IPS-11a (cell line): ENCODE measurements around the gene PACRG.

Source experiments
- H3K4me3 ChIP-seq: one replicate; pipeline ENCODE4 v1.5.1; 2013; ENCODE audit warnings: low read depth, low read length, control low read depth

Gene PACRG

DNA sequence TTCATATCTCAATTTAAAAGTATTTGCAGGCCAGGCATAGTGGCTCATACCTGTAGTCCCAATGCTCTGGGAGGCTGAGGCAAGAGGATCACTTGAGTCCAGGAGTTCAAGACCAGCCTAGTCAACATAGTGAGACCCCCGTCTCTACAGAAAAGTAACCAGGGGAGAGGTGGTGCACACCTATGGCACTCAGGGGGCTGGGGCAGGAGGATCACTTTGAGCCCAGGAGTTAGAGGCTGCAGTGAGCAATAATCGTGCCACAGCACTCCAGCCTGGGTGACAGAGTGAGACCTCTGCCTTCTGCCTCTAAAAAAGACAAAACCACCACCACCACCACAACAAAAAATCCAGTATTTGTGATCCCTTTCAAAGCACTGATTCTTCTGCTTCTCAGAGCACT, 501.3 kb downstream of the PACRG start:
- no peak overlapping the region for H3K4me3 ChIP-seq

DNA sequence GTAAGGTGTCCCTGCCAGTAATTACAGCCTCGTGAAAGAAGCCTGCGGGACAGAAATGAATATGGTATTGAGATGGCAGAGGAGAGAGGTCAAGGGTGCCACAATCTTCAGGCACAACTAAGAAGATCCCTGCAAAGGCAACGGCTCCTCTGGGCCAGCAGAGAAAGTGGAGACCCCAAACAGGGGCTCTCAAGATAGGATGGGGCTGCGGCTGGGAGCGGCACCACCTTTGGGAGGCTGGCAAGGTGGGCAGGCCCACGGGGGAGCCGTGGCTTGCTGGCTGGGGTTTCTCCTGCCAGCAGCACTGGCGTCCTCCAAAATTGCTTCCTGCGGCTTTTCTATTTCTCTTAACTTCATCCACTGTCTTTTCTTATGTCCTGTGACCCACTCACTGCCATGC, 503.1 kb downstream of the PACRG start:
- no peak overlapping the region for H3K4me3 ChIP-seq

DNA sequence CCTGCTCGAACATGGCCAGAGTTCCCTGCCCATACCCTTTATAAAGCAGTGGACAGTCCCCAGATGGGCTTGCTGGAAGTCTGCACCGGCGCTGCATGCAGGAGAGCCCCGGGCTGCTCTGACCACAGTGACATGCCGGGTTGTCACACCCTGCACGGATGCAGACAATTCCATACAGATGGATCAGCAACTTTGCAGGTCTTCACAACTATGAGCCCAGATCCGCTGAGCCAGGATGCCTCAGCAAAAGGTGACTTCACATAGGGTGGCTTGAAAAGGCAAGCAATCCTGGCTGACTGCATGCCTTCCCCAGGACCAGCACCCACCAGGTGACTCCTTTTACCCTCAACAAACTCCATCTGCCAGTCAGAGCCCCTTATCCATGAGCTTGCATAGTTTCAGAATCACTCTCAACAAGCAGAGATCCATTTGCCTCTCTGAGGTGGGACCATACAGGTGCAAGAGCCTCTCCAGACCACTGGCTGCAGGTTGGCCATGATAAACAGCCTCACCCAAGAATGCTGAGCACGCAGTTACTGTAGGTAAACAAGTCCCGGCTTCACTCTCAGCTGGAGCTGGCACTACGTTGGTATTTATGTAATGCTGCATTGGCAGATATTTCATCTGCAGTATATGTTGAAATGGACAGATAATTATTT, 503.7 kb downstream of the PACRG start:
- H3K4me3 ChIP-seq: no peak overlapping the region

DNA sequence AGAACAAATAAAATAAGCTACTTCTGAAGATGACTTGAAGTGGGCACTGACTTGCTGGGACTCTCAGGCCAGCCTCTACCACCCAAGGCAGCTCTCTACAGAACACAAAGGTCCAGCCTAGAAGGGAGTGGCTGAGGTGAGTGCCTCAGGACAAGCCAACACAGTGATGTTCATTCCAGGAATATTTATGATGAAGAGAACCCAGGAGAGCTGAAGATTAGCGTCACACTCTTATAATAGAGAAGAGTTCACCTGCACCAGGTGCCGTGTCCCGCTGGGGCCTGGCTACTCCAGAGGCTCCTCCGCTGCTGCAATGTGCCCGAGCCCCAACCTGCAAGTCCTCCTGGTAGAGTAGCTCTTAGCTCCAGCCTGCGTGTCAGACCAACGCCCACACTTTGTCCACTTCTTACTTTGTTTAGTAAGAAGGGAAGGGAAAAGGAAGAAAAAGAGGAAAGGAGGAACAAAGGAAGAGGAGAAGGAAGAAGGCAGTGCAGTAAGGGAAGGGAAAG, 504.3 kb downstream of the PACRG start:
- H3K4me3 ChIP-seq: no peak overlapping the region

DNA sequence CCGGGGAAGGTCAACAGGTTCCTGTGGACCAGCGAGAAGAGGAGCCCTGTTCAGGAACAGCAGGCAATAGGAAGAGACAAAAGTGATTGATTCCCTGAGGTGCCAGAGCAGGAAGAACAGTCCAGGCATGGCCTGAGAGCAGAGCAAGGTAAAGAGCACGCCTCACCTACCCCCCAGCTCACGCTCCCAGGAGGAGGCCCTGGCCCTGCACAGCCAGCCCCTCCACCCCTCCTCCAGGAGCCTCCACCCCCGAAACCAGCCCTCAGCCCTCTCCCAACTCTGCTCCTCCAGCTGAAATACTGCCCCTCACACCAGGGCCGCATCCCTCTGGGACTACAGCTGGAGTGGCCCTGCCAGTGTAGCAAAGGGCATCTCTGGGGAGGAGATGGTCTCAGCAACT, 504.9 kb downstream of the PACRG start:
- no peak overlapping the region for H3K4me3 ChIP-seq

DNA sequence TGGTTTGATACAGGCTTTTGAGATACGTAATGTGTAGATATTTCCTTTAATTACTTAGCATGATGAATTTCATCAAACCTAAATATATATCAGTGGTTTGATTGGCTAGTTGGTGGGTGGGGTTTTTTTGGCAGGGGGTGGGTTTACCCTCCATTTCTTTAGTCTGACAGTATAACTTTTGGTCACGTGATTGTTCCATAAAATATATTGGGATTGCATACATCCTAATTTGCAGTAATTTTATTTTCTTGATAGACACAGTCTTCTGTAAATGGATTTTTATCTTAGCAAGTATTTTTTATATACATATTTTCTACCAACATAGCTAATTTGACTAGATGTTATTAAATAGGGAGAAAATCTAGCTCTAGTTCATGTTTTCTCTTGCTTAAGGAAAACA, 509.3 kb downstream of the PACRG start:
- H3K4me3 ChIP-seq: no peak overlapping the region

DNA sequence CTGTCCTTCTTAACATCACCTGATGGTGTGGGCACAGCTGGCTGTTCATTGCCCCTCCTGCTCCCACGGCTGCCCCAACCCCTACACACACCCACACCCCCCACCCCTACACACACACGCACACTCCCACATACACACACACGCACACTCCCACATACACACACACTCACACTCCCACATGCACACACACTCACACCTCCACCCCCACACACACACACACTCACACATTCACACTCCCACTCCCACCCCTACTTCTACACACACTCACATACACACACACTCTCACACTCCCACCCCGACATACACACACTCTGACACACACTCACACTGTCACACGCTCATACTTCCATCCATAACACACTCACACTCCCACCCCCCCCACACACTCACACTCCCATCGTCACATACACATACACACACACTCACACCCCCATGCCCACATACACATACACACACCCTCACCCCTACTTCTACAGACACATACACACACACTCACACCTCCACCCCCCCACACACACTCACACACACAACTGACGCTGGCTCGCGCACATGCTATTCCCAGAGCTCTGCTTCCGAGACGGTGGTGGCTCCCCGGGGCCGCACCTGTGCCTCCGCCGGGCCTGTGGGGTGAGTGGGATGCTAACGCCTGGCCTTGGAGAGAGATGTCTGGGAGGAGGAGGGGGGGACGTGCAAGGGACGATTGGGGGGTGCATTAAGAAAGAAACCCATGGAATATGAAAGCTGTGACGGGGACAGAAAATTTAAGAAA, 512.0 kb downstream of the PACRG start:
- no peak overlapping the region for H3K4me3 ChIP-seq

DNA sequence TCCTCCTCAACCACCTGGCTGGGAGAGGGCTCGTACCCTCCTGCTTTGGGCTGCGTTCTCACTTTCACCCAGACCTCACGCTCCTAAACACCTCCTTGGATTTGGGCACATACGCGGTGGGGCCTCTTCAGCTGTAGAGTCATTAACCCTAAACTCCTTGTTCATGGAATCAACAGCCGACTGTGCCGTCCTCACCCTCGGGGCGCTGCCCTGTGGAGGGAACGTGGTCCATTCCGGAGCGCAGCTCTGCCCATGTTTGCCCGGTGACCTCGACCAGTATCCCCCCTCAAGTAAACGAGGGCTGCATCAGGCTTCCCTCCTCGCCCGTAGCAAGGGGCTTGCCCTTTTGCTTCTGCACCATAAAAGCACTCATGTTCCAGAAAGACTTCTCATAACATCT, 512.8 kb downstream of the PACRG start:
- no peak overlapping the region for H3K4me3 ChIP-seq

DNA sequence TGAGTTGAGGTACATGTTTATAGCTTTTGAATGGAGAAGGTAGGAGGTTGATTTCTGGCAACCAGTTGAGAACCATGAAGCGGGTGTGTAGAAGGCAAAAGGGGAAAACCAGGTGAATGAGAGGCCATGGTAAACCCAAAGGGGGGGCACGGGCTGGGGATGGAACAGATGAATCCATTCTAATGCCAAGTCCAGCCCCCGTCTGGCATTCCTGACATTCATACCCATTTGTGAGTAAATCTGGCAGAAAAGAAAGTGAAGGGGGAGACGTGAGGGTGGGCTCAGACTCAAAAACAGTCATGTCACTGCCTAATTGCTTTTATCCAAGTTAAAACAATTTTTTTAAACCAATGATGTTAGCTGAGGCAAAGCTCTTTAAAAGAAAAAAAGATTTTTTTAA, 513.9 kb downstream of the PACRG start:
- H3K4me3 ChIP-seq: no peak overlapping the region

DNA sequence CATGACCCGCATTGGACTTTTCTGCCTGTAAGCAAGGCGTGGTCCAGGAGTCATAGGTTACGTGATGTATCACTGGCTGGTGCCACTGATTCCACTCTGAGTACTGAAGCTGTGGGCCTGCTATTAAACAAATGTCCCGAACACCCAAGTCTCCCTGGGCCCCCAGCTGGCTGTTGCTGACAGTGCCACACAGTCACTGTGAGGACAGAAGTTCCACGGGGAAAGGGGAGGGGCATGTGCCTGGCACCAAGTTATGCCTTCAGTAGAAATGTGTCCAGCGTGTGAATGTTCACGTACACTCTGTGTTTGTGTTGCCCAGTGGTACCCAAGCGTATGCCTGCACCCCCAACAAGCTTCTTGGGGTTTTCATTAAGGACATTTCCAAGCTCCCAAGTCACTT, 515.3 kb downstream of the PACRG start:
- no peak overlapping the region for H3K4me3 ChIP-seq

DNA sequence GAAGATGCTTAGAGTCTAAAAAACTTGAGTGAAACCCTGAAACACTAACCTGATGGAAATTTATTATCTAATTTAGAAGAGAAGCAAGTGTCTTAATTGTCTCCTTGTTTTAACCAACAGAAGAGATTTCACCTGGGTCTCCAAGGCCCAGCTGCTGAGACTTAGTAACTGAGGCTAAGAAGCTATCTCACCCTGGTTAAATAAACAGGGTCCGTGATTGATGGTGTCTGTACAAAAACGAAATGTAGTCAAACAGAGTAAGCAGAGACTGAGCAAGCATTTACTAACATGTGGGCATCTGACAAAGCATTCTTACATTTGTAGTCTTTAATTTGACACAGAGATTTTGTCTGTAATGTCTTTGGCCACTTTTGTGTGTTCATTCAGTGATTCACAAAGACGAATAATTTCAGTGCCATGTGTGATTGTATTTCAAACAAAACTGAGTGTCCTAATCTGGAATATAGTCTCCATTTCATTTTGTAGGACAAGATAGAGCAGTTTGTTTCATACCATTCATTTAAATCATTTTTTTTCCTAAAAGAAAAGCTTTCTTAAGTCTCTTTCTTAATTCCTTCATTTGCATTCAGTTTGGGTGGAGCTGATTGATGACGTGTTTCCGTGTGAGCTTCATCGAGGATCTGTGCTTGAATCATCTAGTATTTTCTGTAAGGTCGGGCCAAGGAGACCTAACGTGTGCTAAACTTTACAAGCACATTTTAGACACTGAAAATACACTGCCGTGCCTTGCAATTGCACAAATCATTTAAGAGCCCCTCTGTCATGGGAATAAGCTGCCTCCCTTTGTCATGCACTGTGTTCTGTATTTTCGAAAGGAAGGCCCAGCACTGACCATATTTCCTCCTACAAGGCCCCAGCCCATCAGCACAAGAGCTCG, 516.2 kb downstream of the PACRG start:
- H3K4me3 ChIP-seq: no peak overlapping the region

DNA sequence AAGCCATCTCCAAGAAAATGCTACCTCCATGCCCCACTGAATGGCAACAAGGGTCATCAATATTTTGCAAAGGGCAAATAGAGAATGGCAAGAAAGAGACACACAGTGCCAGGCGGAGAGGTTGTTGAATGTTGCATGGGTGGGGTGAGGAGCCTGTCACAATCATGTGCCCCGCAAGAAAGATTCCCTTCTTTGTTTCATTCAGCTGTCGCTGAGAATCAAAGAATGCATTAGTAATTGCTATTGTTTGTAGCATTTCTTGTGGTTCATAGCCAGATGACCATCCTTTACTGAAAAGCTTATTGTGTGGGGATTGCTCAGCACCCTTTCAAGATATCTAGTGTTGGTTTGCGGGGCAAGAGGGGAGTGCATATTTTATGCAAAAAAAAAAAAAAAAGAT, 520.3 kb downstream of the PACRG start:
- no peak overlapping the region for H3K4me3 ChIP-seq

DNA sequence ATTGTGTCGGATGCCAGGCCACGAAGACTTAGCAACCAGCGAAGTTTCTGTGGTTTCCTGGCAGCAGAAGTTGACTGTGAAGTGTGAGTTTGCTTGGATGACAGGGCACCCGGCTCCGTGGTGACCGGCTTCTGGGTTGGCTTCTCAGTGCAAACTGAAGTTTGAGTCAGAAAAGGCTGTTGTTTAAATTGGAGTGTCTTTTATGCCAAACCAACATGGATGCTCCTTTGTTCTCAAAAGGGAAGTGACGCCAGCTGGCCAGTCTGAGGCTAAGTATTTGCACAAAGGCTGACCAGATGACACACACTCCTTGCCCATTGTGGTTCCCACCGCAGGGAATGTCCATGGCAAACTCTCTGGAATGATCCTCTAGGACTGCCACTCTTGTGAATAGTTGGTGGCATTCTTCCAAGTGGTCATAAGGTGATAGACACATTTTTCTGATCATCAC, 521.9 kb downstream of the PACRG start:
- no peak overlapping the region for H3K4me3 ChIP-seq

DNA sequence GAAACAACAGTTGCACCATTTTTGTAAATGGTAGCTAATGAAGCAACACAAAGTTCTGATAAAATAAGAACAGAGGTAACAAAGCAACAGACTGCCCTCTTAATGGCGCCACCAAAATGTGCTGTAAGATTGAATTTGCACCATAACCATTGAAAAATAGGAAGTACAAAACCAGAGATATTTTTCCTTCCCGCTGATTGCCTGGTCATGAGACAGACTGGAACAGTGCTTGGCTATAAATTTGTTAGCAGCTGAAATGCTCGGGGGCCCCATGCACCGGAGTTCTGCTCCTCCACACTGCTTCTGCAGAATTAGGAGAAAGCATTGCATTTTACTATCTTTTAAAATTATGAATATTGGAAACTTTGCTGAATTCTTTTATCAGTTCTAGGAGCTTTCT, 522.3 kb downstream of the PACRG start:
- H3K4me3 ChIP-seq: no peak overlapping the region

DNA sequence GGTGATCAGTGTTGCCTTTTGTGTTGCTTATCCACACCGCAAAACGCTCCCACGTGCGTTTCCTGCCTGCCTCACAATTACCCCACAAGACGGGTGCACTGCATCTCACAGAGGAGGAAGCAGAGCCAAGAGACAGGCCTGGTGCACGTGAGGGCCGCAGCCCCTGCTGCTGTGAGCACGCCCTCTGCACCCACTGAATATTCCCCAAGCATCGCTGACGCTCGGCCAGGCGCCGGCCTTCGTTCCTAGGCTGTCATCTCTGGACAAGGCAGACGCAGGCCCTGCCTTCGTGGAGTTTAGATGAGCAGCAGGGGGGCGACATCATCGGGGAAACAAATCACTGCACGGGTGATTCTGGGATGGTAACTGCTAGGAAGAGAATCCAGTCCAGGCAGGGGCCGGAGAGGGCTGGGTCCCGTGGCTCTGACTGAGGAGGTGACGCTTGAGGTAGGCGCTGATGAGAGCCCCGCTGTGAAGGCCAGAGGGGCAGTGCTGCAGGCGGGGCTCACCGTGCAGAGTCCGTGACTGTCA, 524.4 kb downstream of the PACRG start:
- H3K4me3 ChIP-seq: no peak overlapping the region

DNA sequence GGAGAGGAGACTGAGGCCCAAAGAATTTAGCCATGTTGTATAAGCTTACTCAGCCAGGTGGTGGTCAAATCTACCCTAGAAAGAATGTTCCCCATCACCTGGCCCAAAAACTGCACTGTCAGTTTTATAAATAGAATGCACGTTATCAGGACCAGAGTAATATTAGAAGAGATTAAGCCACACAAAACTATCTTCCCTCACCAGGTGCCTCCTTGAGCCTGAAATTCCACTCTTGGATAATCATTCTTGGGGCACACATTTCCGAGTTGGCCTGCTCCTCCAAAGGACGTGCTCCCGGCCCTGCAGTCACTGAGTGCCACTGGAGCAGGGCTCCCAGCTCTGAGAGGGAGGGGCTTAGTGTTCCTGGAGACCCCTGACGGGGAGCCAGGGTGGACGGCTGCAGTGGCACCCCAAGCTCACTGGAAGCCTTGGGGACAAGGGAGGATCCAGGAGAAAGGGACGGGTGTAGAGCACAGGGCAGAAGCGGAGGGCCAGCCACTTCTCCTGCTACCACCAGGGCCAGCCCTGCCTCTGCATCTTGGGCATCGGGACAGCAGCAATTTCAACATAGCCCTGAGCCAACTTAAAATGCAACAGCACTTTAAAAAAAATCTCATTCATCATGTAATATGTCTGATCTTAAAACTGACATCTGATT, 525.9 kb downstream of the PACRG start:
- no peak overlapping the region for H3K4me3 ChIP-seq

DNA sequence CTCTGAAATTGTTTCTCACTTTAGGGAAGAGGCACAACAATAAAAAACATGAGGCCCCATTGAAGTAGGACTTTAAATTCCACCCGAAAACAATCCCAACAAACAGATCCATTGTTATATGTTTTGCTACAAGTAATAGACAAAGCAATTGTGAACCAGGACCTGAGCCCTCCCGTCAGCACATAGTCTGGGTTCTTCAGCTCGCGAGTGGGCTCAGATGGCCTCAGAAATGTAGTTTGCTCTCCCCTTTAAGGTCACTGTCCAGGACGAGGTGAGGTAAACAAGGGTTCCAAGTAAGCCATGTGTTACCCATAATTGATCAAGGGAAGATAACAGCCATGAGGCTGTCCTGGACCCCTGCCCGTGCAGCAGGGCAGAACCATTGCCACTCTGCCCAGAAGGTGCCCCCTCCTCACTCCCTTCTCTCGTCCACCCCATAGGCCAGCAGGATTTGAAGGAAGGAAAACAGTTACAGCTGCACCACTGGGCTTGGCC, 526.6 kb downstream of the PACRG start:
- H3K4me3 ChIP-seq: no peak overlapping the region

DNA sequence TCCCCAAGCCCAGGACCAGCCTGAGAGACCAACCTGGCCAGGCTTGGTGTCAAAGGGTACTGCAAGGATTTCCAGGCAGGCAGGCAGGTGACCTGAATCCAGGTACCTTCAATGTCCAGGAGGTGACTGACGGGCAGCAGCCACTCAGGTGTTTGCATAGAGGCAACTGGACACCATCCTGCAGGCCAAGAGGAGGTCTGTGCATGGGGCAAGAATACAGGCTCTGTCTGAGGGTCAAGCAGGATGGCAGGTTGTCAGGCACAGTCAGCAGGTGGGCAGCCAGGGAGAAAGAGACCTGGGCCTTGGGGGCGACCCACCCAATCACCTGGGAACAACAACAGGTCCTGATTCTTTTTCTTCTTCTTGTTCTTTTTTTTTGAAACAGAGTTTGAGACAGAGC, 527.5 kb downstream of the PACRG start:
- H3K4me3 ChIP-seq: no peak overlapping the region

DNA sequence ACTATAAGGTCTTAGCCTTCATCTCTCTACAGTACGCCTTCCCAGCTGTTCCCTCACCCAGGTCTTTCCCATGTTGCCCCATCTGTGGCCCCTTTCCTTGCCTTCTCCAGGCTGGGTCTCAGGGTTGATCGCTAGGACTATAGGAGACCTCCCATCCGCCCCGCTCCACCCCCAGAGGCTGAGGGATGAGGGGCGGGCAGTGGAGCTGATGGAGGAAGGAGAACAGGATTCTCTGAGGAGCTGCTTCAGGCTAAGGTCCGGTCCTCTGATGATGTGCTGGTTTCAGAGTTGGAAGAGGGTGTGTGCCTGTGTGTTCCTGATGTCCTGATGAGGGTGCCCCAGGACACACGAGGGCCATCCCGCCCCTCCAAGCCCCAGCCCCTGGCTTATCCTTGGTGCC, 531.9 kb downstream of the PACRG start:
- H3K4me3 ChIP-seq: no peak overlapping the region

DNA sequence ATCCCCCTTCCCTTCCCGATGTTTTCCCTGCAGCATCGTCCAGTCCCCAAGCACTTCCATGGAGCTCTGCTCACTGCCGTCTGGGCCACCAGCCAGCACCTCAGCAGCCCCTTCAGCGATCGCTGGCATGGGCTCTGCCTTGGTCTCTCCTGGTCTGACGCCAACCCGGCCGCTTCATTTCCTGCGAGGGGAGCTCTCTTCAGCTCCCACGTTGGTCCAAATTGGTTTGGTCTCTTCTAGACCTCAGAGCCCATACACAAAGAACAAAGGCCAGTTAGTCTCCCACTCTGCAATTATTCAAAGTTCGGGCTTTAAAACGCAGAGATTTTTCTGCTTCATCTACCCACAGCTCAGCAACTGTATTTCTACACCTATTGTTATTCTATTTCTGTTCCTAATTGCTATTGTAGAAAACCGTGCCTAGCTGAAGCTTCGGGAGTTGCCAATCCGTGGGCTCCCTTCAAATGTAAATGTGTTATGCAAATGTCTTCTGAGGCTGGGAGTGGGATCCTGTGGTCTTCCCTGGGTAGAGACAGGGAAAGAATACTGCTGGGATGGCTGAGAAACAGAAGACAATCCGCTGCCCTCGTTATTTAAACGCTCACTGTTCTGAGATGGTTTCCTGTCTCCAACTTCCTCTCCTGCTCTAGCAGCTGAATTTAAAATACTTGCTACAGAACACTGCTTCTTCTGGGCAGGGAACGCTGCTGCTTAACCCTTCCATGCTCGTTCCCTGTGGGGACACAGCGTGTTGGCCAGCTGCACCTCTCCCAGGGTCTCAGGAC, 532.5 kb downstream of the PACRG start:
- peak overlapping the region; percentile 8 for H3K4me3 ChIP-seq
